ENCODE measurements around the gene KCNK13.
"Not testable (repeated sequence)": the region's sequence is repeated elsewhere in the genome, so short reads cannot be mapped to it uniquely, and the experiment has no call there.

The KCNK13 gene

DNA sequence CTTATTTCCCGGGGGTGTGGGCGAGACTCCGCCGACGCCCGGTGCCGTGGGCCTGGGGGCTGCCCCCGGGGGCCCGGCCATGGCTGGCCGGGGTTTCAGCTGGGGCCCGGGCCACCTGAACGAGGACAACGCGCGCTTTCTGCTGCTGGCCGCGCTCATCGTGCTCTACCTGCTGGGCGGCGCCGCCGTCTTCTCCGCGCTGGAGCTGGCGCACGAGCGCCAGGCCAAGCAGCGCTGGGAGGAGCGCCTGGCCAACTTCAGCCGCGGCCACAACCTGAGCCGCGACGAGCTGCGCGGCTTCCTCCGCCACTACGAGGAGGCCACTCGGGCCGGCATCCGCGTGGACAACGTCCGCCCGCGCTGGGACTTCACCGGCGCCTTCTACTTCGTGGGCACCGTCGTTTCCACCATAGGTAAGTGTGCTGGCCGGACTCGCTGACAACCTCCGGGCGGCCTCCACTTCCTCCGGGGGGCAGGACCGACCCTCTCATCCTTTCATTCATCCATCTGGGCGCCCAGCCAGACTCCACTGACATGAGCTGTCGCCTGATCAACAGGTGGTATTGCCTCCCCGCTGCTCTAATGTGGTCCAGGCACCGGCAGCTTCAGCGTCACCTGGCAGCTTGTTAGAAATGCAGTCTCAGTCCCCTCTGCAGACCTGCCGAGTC lies 467 bp downstream of the KCNK13 start:
- no peak for DNase-seq

DNA sequence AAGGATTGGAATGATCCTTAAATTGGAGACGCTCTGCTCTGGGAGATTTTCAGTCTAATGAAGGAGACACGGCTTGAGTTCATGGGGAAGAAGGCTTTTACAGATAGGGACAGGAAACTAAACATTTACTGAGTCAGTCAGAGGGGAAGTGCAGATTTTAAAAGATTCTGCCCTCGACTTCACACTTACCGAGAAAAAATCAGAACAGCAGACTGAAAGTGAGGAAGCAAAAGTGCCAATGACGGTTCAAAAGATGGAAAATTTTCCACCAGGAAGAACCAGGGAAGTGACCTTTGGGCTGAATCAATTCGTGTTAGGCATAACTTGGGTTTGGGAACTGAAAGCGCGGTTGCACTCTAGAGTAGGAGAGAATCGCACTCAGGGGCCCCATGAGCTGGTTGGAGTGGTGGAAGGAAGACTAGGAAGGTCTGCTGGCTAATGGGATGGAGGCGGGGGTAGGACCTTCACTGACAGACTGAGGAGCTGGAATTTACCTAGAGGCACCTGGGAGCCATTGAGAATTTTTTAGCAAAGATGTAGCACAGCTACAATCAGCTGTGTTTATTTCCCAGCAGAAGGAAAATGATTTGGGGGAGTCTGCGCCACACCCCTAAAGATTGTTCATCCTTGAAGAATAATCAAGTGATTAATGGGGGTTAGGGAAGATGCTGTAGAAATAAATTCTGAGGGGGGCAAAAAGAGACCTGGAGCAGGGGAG lies 1.2 kb downstream of the KCNK13 start:
- DNase-seq: no peak

DNA sequence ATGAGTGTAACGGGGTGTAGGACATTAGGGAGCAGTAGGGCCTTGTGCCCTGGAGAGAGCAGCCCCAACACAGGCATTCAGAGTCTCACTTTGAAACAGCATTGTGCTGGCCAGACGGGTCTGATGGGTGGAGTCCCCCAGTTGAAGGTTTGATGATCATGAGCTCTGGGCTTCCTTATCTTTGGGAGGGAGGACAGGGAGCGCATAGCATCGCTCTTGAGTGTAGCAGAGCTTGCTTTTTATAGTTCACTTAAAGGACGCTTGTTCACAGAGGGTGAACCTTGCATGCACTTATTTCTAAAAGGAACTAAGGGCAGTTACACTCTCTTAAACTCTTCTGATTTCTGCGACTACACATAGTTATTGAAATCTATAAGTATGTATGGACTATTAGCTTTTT lies 10.6 kb downstream of the KCNK13 start:
- DNase-seq: no peak

DNA sequence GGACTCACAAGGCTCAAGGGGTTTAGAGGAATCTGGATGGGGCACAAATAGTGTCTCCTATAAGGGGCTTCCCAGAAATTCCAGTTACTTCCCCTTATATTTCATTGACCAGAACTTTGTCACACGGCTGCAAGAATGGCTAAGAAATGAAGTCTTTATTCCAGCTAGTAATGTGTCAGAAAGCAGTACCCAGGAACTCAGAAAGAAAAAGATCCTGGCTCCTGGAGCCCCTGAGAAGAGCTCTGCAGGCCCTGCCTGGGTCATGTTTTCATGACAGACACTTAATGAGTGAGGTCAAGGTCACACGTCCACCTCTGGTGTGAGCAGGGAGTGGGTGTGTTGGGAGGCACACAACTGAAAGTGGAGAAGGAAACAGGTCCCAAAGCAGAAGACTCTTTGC lies 17.8 kb downstream of the KCNK13 start:
- no peak for DNase-seq

DNA sequence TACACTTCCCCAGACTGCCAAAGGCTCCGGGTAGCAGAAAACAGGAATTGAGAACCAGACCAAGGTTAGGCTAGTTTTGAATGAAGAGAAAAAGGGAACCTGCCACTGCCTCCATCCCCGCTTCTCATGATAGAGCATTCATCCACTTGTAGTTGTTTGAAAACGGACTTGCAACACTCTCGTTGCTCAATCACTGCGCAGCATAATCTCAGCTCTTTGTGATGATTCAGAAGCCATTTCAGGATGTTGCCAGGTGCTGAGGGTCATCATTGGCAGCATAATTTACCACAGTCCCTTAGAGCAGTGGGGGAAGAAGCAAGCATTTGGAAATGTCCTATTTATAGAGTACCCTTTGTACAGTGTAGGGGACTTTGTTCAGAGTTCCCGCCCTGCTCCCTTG lies 25.6 kb downstream of the KCNK13 start:
- peak; percentile 62 for DNase-seq

DNA sequence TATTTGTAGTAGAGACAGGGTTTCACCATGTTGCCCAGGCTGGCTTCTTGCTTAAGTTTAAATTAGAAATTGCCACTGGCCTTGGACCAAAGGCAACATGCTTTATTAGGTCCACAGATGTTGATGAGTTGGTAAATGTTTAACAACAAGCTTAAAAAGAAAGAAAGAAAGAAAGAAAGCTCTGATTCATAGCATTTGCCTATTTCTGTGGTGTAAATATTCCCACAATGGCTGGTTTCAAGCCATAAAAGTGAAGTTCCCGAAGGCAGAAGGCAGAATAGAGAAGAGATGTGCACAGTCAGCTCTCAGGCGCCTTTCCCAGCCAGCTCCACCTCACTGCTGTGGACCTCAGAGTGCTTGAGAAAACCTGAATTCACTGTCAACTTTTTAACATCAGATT lies 26.4 kb downstream of the KCNK13 start:
- no peak for DNase-seq

DNA sequence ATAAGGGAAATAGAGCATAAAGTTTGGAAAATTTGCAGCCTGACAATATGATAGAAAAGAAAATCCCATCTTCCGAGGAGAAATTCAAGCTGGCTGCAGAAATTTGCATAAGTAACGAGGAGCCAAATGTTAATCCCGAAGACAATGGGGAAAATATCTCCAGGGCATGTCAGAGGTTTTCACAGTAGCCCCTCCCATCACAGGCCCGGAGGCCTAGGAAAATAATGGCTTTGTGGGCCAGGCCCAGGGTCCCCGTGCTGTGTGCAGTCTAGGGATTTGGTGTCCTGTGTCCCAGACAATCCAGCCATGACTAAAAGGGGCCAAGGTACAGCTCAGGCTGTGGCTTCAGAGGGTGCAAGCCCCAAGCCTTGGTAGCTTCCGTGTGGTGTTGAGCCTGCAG lies 27.7 kb downstream of the KCNK13 start:
- DNase-seq: not testable (repeated sequence)

DNA sequence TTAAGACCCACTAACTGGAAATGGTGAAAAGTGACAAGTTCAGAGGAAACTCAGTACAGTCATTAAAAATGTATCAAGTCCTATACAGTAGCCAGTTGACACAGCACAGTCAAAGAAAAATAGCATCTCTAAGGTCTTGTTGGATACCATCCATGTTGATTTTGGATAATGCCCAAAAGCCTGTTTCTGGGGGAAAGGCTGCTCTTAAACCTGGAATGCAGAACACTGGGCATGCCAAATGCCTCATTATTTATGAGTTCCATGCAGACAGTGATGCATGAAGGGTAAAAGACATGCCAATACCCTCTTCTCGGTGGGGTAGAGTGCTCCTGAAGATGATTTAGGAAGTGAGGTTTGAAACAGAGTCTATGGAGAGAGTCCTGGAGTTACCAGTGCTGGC lies 29.6 kb downstream of the KCNK13 start:
- peak; percentile 11 for DNase-seq

DNA sequence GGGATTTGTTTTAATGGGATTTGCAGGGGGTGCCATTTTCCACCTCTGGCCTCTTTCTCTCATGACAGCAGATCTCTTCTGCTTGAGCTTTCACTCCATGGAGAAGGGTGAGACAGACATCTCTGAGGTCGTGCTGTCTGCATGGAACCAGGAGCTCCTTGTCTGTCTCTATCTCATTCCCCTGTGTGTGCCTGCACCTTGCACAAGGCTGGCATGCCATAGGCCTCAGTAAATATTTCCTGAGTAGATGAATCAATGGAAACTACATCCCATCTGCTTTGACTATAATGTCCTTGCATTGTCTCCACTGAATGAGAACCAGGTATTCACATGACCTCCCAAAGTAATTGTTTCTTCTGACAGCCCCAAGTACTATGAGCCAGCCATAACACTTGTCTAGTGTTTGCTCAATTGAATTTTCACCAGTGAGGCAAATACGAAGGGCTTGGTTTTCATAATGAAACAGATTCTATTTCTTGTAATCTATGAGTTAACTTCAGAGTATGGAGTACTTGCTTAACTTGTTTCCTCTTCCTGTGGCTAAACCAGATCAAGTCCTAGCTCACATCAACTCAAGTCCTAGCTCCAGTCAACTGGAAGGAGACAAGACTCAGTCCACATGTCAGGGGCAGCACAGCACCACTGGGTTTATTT lies 32.3 kb downstream of the KCNK13 start:
- DNase-seq: peak; percentile 58

DNA sequence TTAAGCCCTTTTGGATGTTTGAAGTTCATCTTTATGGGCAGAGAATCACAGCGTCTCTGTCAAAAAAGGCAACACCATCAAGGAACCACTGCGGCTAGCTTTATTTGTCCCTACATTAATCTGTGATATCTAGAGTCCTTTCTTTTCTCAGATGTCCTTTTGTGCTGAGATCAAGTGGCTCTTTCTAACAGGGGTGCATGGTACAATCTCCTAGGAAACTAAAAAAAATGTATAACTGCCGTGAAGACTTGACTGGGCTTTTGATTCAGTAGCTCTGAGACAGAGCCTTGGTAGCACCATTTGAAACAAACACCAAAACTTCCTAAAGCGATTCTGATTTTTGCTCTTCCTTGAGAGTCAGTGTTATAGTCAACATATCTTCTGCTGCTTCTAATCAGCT lies 33.3 kb downstream of the KCNK13 start:
- no peak for DNase-seq

DNA sequence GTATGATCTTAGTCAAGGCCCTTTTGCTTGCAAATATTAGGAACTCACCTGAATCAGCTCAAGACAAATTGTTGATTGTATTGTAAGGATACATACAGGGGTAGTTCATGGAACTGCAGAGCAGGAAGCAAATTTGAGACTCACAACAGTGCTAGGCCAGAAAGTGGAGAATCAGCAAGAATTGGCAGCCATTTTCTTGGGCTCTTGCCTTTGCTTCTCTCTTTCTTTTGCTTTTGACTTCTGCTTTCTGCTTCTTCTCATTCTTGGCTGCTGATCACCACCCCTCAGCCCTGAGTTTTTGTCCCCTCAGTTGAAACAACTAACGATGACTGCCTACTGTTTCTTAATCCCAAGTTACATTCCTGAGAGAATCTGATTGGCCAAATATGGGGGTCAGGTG lies 34.8 kb downstream of the KCNK13 start:
- DNase-seq: no peak

DNA sequence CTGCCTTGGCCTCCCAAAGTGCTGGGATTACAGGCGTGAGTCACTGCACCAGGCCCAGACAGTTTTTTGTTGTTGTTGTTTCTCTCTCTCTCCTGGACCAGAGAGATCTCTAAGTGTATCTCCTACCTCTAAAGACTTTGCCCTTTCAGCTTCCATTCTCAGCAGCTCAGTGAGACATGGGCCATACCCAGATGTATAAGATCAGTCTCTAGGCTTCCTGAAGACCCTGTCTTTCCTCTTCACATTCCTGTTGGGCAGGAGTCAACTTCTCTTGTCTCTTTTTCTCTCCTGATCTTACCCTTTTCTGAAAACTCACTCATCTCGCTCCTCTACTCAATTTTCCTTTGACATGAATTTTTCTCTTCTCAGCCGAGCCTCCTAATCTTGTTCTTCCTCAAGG lies 42.0 kb downstream of the KCNK13 start:
- no peak for DNase-seq

DNA sequence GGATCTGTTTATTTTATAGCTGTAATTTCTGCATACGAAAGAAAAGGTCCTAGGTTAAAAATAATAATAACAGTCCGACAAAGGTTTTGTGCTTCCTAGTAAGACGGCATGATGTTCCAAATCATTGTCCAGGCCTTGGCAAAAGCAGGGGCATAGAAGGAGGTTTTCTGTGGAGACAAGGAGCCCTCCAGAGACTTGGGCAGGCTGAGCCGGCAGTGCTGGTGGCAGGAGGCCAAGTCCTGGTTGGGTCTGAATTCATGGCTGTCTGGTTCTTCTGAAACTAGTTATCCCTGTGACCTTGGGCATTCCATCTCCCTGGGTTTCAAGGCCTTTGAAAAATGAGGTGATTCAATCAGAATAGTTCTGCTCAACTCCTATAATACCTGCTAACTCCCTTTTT lies 44.0 kb downstream of the KCNK13 start:
- DNase-seq: no peak

DNA sequence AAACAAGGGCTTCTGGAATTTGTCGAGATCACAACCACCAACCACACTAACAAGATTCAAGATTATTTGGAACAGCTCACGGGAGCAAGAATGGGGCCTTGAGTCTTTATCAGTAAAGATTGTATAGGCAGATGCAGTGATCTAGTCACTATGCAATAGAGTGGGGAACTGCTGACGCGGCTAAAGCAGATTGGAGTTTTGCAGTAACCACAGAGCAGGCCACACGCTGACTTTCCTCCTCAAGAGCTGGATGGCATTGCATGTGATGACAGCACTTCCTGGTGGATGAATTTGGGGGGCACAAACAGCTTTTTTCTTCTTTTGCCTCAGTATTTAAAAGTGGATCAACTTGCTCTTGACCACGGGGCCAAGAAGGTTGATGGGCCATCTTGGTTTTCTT lies 46.0 kb downstream of the KCNK13 start:
- DNase-seq: no peak

DNA sequence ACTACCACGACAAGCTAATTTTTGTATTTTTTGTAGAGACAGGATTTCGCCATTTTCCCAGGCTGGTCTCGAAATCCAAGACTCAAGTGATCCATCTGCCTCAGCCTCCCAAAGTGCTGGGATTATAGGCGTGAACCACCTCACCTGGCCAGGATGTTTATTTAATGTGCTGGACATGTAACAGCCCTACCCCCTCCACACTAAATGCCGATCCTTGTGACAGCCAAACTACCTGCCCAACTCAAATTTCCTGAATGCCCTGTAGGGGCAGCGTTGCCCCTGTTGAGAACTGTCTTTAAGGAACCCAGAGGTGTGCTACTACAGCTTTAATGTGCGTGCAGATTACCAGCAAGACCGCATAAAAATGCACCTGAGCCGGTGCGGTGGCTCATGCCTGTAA lies 48.1 kb downstream of the KCNK13 start:
- DNase-seq: no peak

DNA sequence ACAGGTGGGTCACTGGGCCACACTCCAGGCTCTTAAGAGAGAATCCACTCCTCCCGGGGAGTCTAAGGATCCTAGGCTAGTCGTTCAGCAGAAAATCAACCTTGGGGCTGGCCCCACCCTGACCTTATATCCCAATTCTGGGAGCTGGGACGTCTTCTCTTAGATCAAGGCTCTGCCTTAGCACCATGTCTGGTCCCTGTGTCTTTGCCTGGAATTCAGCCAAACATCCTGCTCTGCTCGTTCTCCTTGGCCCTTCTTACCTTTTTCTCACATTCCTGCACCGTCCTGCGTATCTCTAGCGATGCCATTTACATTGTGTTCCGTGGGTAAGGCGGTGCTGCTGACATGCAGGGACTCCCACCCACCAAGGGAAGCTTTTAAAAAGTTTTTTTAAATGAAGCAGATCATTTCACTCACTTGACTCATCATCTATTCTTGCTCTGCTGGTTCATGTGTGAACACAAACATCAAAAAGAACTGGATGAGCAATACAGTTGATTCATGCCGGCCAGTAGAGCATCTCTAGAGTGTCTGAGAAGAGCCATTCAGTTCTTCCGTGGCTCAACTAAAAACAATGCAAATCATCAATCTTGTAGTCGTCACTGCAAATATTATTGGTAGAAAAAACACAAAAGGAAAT lies 50.2 kb downstream of the KCNK13 start:
- peak; percentile 73 for DNase-seq

DNA sequence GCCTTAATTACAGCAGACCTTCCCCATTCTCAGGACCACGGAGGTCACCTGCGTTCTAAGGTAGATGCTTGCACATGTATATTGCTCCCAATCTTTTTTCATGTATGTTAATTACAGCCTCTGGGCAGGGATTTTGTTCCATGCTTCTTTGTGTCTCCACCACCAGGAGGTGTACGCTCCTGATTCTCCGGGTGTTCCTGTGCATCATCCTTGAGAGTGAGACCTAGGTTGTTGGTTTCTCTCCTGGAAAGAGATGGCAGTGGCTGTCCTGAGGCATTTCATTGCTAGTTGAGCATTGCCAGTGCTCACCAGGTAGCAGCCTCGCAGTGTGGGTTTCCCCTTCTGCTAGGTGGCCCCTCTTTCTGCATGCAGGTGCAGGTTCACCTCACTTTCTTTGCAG lies 52.8 kb downstream of the KCNK13 start:
- DNase-seq: no peak

DNA sequence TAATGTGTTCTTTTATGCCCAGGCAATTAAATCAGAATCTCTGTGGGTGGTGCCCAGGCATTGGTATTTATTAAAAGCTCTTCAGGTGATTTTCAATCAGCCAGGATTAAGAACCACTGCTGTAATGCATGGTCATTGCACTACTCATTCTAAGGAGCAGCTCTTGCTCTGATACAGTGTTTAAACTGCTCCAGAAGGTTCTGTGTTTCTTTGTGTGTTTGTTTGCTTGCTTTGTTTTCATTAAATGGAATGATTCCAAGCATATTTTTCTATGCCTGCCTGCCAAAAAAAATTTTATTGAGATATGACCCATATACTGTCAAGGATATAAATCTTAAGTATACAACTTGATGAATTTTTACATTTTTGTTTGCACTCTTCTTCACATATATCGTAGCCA lies 54.0 kb downstream of the KCNK13 start:
- DNase-seq: no peak

DNA sequence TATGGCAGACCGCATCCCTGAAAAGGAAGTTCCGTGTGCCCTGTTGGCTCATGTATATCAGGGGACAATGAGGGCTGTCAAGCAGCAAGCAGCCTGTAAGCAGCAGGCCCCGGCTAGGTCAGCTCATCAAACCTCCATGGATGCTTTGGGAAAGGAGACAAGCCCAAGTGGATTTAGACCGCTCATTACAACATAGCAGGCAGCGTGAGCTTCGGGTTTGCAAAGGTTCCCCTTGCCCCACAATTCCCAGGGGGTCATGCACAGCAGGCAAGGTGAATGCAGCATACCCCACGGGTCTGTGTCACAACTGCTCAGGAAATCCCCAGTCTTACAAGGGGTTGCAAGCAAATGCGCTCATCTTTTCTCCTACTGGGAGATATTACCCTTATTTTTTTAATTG lies 54.6 kb downstream of the KCNK13 start:
- no peak for DNase-seq

DNA sequence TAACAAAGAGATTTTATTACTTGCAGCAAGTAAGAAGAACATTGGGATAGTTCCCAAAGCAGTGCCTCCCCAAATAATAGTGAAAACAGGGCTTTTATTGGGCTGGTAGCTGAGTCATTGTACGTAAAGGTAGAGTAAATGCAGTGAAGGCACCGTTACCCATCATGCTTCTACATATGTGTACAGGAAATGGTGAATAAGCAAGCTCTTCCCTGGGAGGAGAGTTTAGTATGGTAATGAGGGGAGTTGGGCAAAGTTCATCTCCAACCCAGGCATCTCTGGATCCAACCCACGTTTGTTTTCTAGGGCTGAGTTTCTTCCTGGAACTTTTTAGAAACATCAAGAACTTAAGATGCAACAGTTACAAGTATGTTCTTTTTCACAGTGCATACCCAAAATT lies 56.2 kb downstream of the KCNK13 start:
- no peak for DNase-seq

DNA sequence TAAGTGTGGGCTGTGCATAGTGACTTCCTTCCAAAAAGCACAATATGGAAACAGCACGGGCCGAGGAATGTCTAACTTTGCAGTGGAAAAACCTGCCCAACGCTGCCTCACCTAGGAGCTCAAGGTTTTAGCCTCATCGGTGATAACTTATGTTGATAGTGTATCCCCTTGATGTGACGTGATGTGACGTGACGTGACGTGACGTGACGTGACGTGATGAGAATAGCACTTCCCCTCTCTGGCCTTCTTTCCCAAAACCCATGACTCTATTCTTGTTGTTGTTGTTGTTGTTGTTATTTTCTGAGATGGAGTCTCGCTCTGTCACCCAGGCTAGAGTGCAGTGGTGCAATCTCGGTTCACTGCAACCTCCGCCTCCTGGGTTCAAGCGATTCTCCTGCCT lies 64.5 kb downstream of the KCNK13 start:
- DNase-seq: no peak

DNA sequence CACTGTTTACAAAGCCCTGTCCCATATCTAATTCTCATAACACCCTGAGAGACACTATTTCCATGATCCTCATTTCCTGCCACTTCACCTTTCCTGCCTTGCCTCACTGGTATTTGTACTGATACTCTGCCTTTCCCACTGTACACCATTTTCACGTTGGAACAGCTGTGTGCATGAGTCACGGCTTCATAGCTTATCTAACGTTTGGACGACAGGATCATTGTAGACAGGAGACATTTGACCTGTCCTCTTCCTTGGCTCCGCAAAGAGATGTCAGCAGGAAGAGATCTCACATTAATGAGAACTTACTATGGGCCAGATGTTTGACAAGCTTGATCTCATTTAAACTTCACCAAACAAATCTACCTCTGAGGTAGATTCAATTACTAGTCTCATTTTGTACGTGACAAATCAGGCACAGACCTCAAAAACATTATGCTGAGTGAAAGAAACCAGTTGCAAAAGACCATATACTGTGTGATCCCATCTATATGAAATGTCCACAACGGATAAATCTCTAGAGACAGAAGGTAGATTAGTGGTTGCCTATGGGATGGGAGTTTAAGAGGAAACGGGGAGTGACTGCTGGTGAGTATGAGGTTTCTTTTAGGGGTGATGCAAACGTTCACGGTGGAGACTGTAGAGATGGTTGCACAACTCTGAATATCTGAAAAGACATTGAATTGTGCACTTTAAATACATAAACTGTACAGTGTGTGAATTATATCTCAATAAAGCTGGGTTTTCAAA lies 71.2 kb downstream of the KCNK13 start:
- DNase-seq: no peak

DNA sequence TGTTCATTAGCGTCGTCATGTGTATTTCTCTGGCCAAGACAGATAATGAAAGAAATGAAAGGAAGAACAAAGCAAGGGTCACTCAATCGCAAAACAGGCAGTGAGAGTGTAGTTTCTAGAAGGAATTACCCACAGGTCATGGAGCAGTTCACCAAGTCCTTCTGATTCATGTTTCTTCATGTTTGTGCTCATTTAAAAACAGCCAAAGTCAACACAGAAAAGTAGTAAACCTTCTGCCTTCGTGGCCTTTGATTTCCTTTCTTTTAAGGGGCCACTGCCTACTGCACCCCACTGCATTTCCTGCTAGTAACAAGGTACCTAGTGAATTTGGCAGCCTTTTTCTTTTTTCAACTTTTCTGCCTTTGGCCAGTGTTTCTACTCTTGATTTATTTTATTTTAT lies 75.1 kb downstream of the KCNK13 start:
- no peak for DNase-seq

Data from HCEC 1CT (cell line).